B cell (primary cell): ENCODE data around the gene COMT. TPM values are rescaled to one million over a fixed set of nuclear protein-coding genes. Genes with fewer than 3 reads are reported as not detected.

Source experiments
- ATAC-seq: fragments of 200-7000 bp; cut with Tn5 transposase; one replicate; pipeline ENCODE4 v1.10.0; 2021; ENCODE audit warnings: low read depth, mild to moderate bottlenecking, moderate number of reproducible peaks, moderate library complexity
- CTCF ChIA-PET: fragments of 350-600 bp; sonication (Branson Sonifier 250); formaldehyde crosslinking; loops from one replicate; lab custom pipeline; 2021; ENCODE audit warnings: antibody characterized with exemption, inconsistent platforms; lab: Charles Lee
- POLR2A ChIA-PET: fragments of 350-600 bp; sonication (Branson Sonifier 250); formaldehyde crosslinking; loops from one replicate; lab custom pipeline; 2021; ENCODE audit warnings: antibody characterized with exemption; lab: Charles Lee
- DNase-seq: peaks from one replicate; pipeline ENCODE4 v3.0.0; 2013
- H2AFZ ChIP-seq: 2 replicates; pipeline ENCODE4 v1.6.1; 2012; ENCODE audit warnings: mild to moderate bottlenecking, low read depth, low read length; ENCODE audit not compliant: insufficient read depth, poor library complexity, severe bottlenecking
- H3K27ac ChIP-seq, 2 donors: 1 replicate in 1 of 2; 2 replicates in 1 of 2; pipeline ENCODE4 v1.5.1; 2012 to 2013; ENCODE audit warnings: low read length in 2 of 2, mild to moderate bottlenecking in 2 of 2, moderate library complexity in 1 of 2
- H3K27me3 ChIP-seq, 4 experiments: fragments of 200-600 bp in 1 of 4; sonication (generic) in 1 of 4; replicated peaks in 1 of 4; 1 replicate in 2 of 4; 2 replicates in 2 of 4; pipeline versions ENCODE4 v1.6.1 to v1.7.0; 2013 to 2016; ENCODE audit warnings: low read length in 3 of 4, mild to moderate bottlenecking in 2 of 4, mixed read lengths in 1 of 4, moderate library complexity in 1 of 4; ENCODE audit not compliant: insufficient read depth in 4 of 4, control insufficient read depth in 3 of 4; ENCODE audit errors: control extremely low read depth in 1 of 4
- H3K36me3 ChIP-seq, 2 experiments: replicated peaks in 1 of 2; 1 replicate in 1 of 2; 2 replicates in 1 of 2; pipeline versions ENCODE4 v1.6.1 to v1.7.1; 2013; ENCODE audit warnings: low read length in 1 of 2; ENCODE audit not compliant: insufficient read depth in 2 of 2, control insufficient read depth in 1 of 2; ENCODE audit errors: control extremely low read depth in 1 of 2, extremely low read depth in 1 of 2
- H3K4me1 ChIP-seq, 2 donors: fragments of 200-600 bp in 1 of 2; sonication (generic) in 1 of 2; 1 replicate in 1 of 2; 2 replicates in 1 of 2; pipeline versions ENCODE4 v1.5.1 to v1.6.1; 2013 to 2017; ENCODE audit warnings: low read length in 2 of 2; ENCODE audit not compliant: control insufficient read depth in 2 of 2, insufficient read depth in 2 of 2
- H3K4me2 ChIP-seq: replicated peaks from 2 replicates; pipeline ENCODE3; 2012; ENCODE audit warnings: mild to moderate bottlenecking, low read depth, low read length; ENCODE audit not compliant: poor library complexity, severe bottlenecking
- H3K4me3 ChIP-seq, 5 experiments: fragments of 200-600 bp in 1 of 5; sonication (generic) in 1 of 5; 1 replicate in 3 of 5; 2 replicates in 2 of 5; pipeline versions ENCODE4 v1.5.1 to v1.7.0; 2011 to 2016; ENCODE audit warnings: low read length in 4 of 5, mild to moderate bottlenecking in 4 of 5, low read depth in 2 of 5, control low read depth in 1 of 5, moderate library complexity in 1 of 5; ENCODE audit not compliant: insufficient read depth in 1 of 5; ENCODE audit errors: control extremely low read depth in 1 of 5, extremely low read depth in 1 of 5
- H3K79me2 ChIP-seq: fragments of 200-600 bp; sonication (generic); one replicate; pipeline ENCODE4 v1.6.0; 2016; ENCODE audit warnings: low read length; ENCODE audit not compliant: control insufficient read depth, insufficient read depth
- H3K9ac ChIP-seq: fragments of 200-600 bp; sonication (generic); 2 replicates; pipeline ENCODE4 v1.6.1; 2017; ENCODE audit warnings: mild to moderate bottlenecking, low read length, moderate library complexity
- H3K9me3 ChIP-seq, 3 donors: one replicate each; pipeline versions ENCODE4 v1.6.1 to v1.7.1; 2013; ENCODE audit warnings: low read length in 2 of 3; ENCODE audit not compliant: control insufficient read depth in 2 of 3, insufficient read depth in 1 of 3; ENCODE audit errors: control extremely low read depth in 1 of 3
- H4K20me1 ChIP-seq: 2 replicates; pipeline ENCODE4 v1.6.0; 2012; ENCODE audit warnings: mild to moderate bottlenecking, low read length; ENCODE audit not compliant: insufficient read depth, control insufficient read depth, poor library complexity, severe bottlenecking
- H3K27ac Mint-ChIP-seq: one replicate; pipeline ENCODE4 v1.8.0; 2021; ENCODE audit warnings: mixed read lengths
- H3K27me3 Mint-ChIP-seq: one replicate; pipeline ENCODE4 v1.8.0; 2021; ENCODE audit warnings: mixed read lengths
- H3K4me1 Mint-ChIP-seq: one replicate; pipeline ENCODE4 v1.8.0; 2021; ENCODE audit warnings: mixed read lengths
- H3K4me3 Mint-ChIP-seq: one replicate; pipeline ENCODE4 v1.8.0; 2021; ENCODE audit warnings: mixed read lengths
- H3K9me3 Mint-ChIP-seq: one replicate; pipeline ENCODE4 v1.8.0; 2022; ENCODE audit warnings: mixed read lengths; ENCODE audit not compliant: insufficient read depth
- CTCF ChIP-seq: fragments of 200-600 bp; IDR thresholded peaks from one replicate; pipeline ENCODE4 v1.8.0; 2022; ENCODE audit warnings: antibody characterized with exemption, mild to moderate bottlenecking
- EZH2 ChIP-seq: IDR thresholded peaks from 2 replicates; pipeline ENCODE4 v1.6.1; 2012; ENCODE audit warnings: borderline replicate concordance, low read depth, mild to moderate bottlenecking, moderate library complexity, low read length; ENCODE audit not compliant: insufficient read depth, poor library complexity, severe bottlenecking
- WGBS: methylation state at CpG from one replicate; pipeline ENCODE4 v1.1.5; 2013; ENCODE audit warnings: missing lambda C conversion rate; ENCODE audit not compliant: insufficient coverage; 5-methylcytosine and 5-hydroxymethylcytosine counted together
- intact Hi-C: fragments of 100-400 bp; cut with micrococcal nuclease; formaldehyde crosslinking; loops from one replicate; pipeline ENCODE4 v1.10.0; 2022
- polyA plus RNA-seq: library from polyadenylated mRNA; depleted of rRNA; stranded (reverse); fragments of >200 nt; gene quantifications from 2 replicates; pipeline ENCODE4 v1.2.3, GENCODE V29; 2012
- total RNA-seq, 2 donors: library from RNA; stranded (reverse); fragments of 120-200 nt in 1 of 2; gene quantifications; 1 replicate in 1 of 2; 2 replicates in 1 of 2; pipeline versions ENCODE4 v1.2.3 to v1.2.4, GENCODE V29; 2013 to 2022

The COMT gene
- total and polyA plus RNA-seq, 2 donors (not counting 1 experiment from before 2014, with no cell fraction given) = 32.6 to 58.3 TPM

GRCh38 chr22:19966908-19967750 is 25.6 kb downstream of the COMT start:
- CTCF ChIA-PET = interaction anchor here (1.6 kb wide), 1 partner anchor 71 kb away, joined by 3 read pairs; no protein-coding TSS in a partner anchor
- no peak for ATAC-seq
- intact Hi-C loops = no loop called here

More at GRCh38 chr22:19966908-19967750, 25.6 kb downstream of the COMT start:
- Histone ChIP-seq H3K27ac (no peak overlapping the region), H3K9ac (no peak overlapping the region), H3K36me3 (peaks cover 0 to 30% of the 10 kb centered on the region in 2 experiments), H3K79me2 (peaks cover 4% of the 10 kb centered on the region), H3K4me3 (no peak overlapping the region), H4K20me1 (no peaks in the 10 kb centered on the region), H3K27me3 (no peaks in the 10 kb centered on the region), H2AFZ (no peak overlapping the region), H3K9me3 (no peaks in the 10 kb centered on the region), H3K4me1 (peaks cover 0 to 4% of the 10 kb centered on the region in 2 donors), H3K4me2 (no peak overlapping the region)
- Mint-ChIP-seq H3K9me3 (no peaks in the 10 kb centered on the region), H3K4me1 (peaks cover 6% of the 10 kb centered on the region), H3K27ac (no peak overlapping the region), H3K27me3 (no peaks in the 10 kb centered on the region), H3K4me3 (no peak overlapping the region)
- no peak for DNase-seq
- POLR2A ChIA-PET = no interaction called here
- TF ChIP-seq CTCF = no peak
- TF ChIP-seq EZH2 = no peak
- WGBS = 95% methylated on average over 19 of the region's 20 CpGs
